Nephron (organoid): ENCODE measurements around the gene SKIC2.
"Not testable (repeated sequence)": the region's sequence is repeated elsewhere in the genome, so short reads cannot be mapped to it uniquely, and the experiment has no call there.

Source experiments
- H3K27ac Mint-ChIP-seq, 3 experiments: 2 replicates each; pipeline ENCODE4 v1.8.0; 2020; ENCODE audit warnings: mixed read lengths in 3 of 3, mild to moderate bottlenecking in 2 of 3, moderate library complexity in 1 of 3
- H3K27me3 Mint-ChIP-seq: 2 replicates; pipeline ENCODE4 v1.8.0; 2021; ENCODE audit warnings: low read depth, mild to moderate bottlenecking, moderate library complexity, mixed read lengths
- H3K36me3 Mint-ChIP-seq: 2 replicates; pipeline ENCODE4 v1.8.0; 2020; ENCODE audit warnings: low read depth, mixed read lengths
- H3K4me1 Mint-ChIP-seq: 2 replicates; pipeline ENCODE4 v1.8.0; 2020; ENCODE audit warnings: mixed read lengths
- H3K4me3 Mint-ChIP-seq, 3 experiments: 2 replicates each; pipeline ENCODE4 v1.8.0; 2020; ENCODE audit warnings: mild to moderate bottlenecking in 3 of 3, mixed read lengths in 3 of 3, moderate library complexity in 2 of 3
- H3K9me3 Mint-ChIP-seq: 2 replicates; pipeline ENCODE4 v1.8.0; 2020; ENCODE audit warnings: mixed read lengths

The SKIC2 gene

GRCh38 chr6:31981744-31982143 lies 22.8 kb downstream of the SKIC2 start, which contains the start of gene C4A:
TSS of gene C4A (plus strand) at chr6:31982057. CDS start at chr6:31982108, 51 bp downstream.
- H3K36me3 Mint-ChIP-seq: peaks cover 16% of the 10 kb centered on the region
- not testable (repeated sequence) for H3K4me1 Mint-ChIP-seq, H3K4me3 Mint-ChIP-seq, H3K9me3 Mint-ChIP-seq, H3K27ac Mint-ChIP-seq, H3K27me3 Mint-ChIP-seq

GRCh38 chr6:31989363-31989762 lies 30.4 kb downstream of the SKIC2 start:
- not testable (repeated sequence) for H3K27me3 Mint-ChIP-seq, H3K4me3 Mint-ChIP-seq, H3K36me3 Mint-ChIP-seq, H3K27ac Mint-ChIP-seq, H3K4me1 Mint-ChIP-seq, H3K9me3 Mint-ChIP-seq

- H3K4me1 Mint-ChIP-seq: not testable (repeated sequence)
These were observed 35.4 kb downstream of the SKIC2 start for GRCh38 chr6:31994421-31994820.

GRCh38 chr6:31996385-31996784 lies 37.4 kb downstream of the SKIC2 start:
- H3K4me3 Mint-ChIP-seq, H3K9me3 Mint-ChIP-seq, H3K27ac Mint-ChIP-seq, H3K4me1 Mint-ChIP-seq, H3K36me3 Mint-ChIP-seq, H3K27me3 Mint-ChIP-seq: not testable (repeated sequence)

More at GRCh38 chr6:31994421-31994820, 35.4 kb downstream of the SKIC2 start:
- H3K4me3 Mint-ChIP-seq, H3K27ac Mint-ChIP-seq, H3K9me3 Mint-ChIP-seq, H3K36me3 Mint-ChIP-seq, H3K27me3 Mint-ChIP-seq: not testable (repeated sequence)

GRCh38 chr6:32002546-32003268 lies 43.7 kb downstream of the SKIC2 start:
- not testable (repeated sequence) for H3K4me3 Mint-ChIP-seq, H3K27me3 Mint-ChIP-seq, H3K9me3 Mint-ChIP-seq, H3K36me3 Mint-ChIP-seq, H3K27ac Mint-ChIP-seq, H3K4me1 Mint-ChIP-seq

- H3K9me3 Mint-ChIP-seq, H3K36me3 Mint-ChIP-seq: not testable (repeated sequence)
These were observed 44.3 kb downstream of the SKIC2 start for GRCh38 chr6:32003301-32003700.

GRCh38 chr6:32004393-32004792 lies 45.4 kb downstream of the SKIC2 start:
- H3K27ac Mint-ChIP-seq, H3K36me3 Mint-ChIP-seq, H3K4me3 Mint-ChIP-seq, H3K27me3 Mint-ChIP-seq, H3K9me3 Mint-ChIP-seq, H3K4me1 Mint-ChIP-seq: not testable (repeated sequence)

More at GRCh38 chr6:32003301-32003700, 44.3 kb downstream of the SKIC2 start:
- H3K4me1 Mint-ChIP-seq, H3K27me3 Mint-ChIP-seq, H3K27ac Mint-ChIP-seq, H3K4me3 Mint-ChIP-seq: not testable (repeated sequence)

GRCh38 chr6:32004864-32005537 lies 46.0 kb downstream of the SKIC2 start:
- H3K27me3 Mint-ChIP-seq, H3K27ac Mint-ChIP-seq, H3K36me3 Mint-ChIP-seq, H3K4me1 Mint-ChIP-seq, H3K9me3 Mint-ChIP-seq, H3K4me3 Mint-ChIP-seq: not testable (repeated sequence)

GRCh38 chr6:32005538-32005880 lies 46.5 kb downstream of the SKIC2 start:
- not testable (repeated sequence) for H3K4me1 Mint-ChIP-seq, H3K27ac Mint-ChIP-seq, H3K36me3 Mint-ChIP-seq, H3K4me3 Mint-ChIP-seq, H3K27me3 Mint-ChIP-seq, H3K9me3 Mint-ChIP-seq

GRCh38 chr6:32005991-32006529 lies 47.1 kb downstream of the SKIC2 start:
- H3K27ac Mint-ChIP-seq, H3K36me3 Mint-ChIP-seq, H3K4me3 Mint-ChIP-seq, H3K9me3 Mint-ChIP-seq, H3K27me3 Mint-ChIP-seq, H3K4me1 Mint-ChIP-seq: not testable (repeated sequence)

- not testable (repeated sequence) for H3K4me3 Mint-ChIP-seq, H3K27ac Mint-ChIP-seq, H3K27me3 Mint-ChIP-seq, H3K4me1 Mint-ChIP-seq, H3K36me3 Mint-ChIP-seq, H3K9me3 Mint-ChIP-seq
These were observed 48.1 kb downstream of the SKIC2 start for GRCh38 chr6:32007086-32007485.

- not testable (repeated sequence) for H3K4me3 Mint-ChIP-seq, H3K4me1 Mint-ChIP-seq, H3K27ac Mint-ChIP-seq, H3K36me3 Mint-ChIP-seq, H3K27me3 Mint-ChIP-seq, H3K9me3 Mint-ChIP-seq
These were observed 49.1 kb downstream of the SKIC2 start for GRCh38 chr6:32008037-32008436.

- H3K36me3 Mint-ChIP-seq, H3K4me1 Mint-ChIP-seq, H3K27me3 Mint-ChIP-seq, H3K4me3 Mint-ChIP-seq, H3K27ac Mint-ChIP-seq, H3K9me3 Mint-ChIP-seq: not testable (repeated sequence)
These were observed 49.6 kb downstream of the SKIC2 start for GRCh38 chr6:32008616-32009015.

GRCh38 chr6:32009537-32009936 lies 50.6 kb downstream of the SKIC2 start:
- H3K27ac Mint-ChIP-seq, H3K36me3 Mint-ChIP-seq, H3K27me3 Mint-ChIP-seq, H3K4me3 Mint-ChIP-seq, H3K9me3 Mint-ChIP-seq, H3K4me1 Mint-ChIP-seq: not testable (repeated sequence)

- H3K9me3 Mint-ChIP-seq: not testable (repeated sequence)
These were observed 52.0 kb downstream of the SKIC2 start for GRCh38 chr6:32010856-32011530.

More at GRCh38 chr6:32010856-32011530, 52.0 kb downstream of the SKIC2 start:
- not testable (repeated sequence) for H3K27me3 Mint-ChIP-seq, H3K4me3 Mint-ChIP-seq, H3K27ac Mint-ChIP-seq, H3K4me1 Mint-ChIP-seq, H3K36me3 Mint-ChIP-seq
